Adrenal gland (tissue), 5 donors: ENCODE data around the gene NOL4L.

Experiments used
- CTCF ChIP-seq, 6 experiments: fragments of 450-650 bp in 4 of 6; fragments of 200-600 bp in 2 of 6; sonication (generic) in 1 of 6; IDR thresholded peaks; 1 replicate in 5 of 6; 2 replicates in 1 of 6; pipeline versions ENCODE4 v1.5.1 to v1.8.0; 2016 to 2021; ENCODE audit warnings: antibody characterized with exemption in 6 of 6, mild to moderate bottlenecking in 2 of 6, moderate library complexity in 1 of 6
- POLR2A ChIP-seq, 2 donors: fragments of 450-650 bp; IDR thresholded peaks; one replicate each; pipeline ENCODE4 v1.6.1; 2017; ENCODE audit warnings: antibody characterized with exemption in 2 of 2, mild to moderate bottlenecking in 2 of 2, moderate library complexity in 1 of 2
- donor health status: DM: no; HTN: no; CAD: no.

GRCh38 chr20:32470025-32470861 is 114.9 kb downstream of the NOL4L start:
- TF ChIP-seq CTCF (IDR thresholded peaks at IDR 0.05) (peak in 5 of 6 experiments; percentile 25 to 59 (median 47)), POLR2A (IDR thresholded peaks at IDR 0.05) (no peak)
